ENCODE results near the gene KRT78.
A peak's percentile ranks its signal among the peaks of the same experiment; 100 is the strongest.
"Not testable (repeated sequence)": the region's sequence is repeated elsewhere in the genome, so short reads cannot be mapped to it uniquely, and the experiment has no call there.

KRT78 gene

DNA sequence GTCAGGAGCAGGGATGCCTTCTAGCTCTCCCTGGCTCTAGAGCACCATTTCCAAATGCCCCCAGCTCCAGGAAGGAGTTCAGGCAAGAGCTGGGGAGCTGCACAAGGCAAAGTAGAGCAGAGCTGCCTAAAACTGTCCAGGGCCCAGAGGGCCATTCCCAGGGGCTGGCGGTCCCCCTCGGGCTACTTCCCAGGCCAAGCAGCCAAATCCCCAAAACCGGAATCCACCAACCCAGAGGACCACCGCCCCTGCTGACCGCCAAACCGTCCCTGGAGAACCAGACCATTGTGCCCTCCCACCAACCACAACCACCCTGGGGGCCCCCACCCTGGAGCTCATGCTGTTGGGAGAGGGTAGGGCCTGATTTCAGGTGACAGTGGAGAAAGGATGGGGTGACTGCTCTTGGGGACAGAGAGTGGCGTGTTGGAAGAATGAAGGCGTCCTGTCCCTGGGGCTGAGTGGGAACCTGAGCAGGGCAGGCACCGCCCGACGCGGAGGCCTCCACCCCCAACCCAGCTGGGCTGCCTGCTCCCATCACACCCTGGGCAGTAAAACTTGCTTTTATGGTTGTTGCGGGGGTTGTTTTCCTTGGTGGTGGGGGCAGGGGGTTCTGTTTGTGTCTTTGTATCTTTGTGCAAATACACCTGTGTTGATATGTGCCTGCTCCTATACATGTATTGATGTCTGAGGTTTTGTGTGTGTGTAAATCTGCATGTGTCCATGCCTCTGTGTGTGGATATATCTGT lies 24.0 kb upstream of the KRT78 start:
- no peak for DNase-seq (ENCODE audit: low read depth in 2 of 2)

DNA sequence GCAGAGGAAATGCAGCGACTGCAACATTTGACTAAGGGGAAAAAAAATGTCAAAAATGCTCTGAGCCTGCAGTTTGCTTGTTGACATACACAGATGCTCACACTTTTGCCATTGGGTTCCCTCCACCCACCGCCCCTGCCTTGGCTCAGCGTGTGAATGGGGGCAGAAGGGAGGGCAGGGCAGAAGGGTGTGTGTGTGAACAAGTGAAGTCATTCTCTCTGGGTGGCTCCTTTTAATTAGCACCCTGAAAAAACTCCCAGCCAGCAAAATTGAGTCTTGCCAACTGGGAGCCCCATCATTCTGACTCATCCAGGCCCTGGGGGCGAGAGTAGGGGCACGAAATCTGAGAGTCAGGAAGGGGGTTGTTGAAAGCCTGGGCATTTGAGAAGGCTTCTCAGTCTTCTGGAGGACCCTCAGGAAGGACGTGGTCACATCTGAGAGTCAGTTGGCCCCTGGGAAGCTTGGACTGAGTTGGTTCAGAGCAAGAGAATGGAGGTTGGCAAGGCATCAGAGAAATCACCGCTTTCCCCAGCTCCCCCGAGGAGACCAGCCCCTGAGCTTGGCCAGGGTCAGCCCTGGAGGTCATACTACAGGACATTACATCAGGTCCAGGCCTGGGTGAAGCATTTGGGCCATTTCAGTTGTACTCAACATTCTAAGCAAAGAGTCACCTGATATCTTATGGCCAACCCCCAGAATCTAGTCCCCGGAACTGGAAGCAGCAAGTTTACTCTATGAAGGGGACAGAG lies 22.7 kb upstream of the KRT78 start:
- no peak for DNase-seq (ENCODE audit: low read depth in 2 of 2)

DNA sequence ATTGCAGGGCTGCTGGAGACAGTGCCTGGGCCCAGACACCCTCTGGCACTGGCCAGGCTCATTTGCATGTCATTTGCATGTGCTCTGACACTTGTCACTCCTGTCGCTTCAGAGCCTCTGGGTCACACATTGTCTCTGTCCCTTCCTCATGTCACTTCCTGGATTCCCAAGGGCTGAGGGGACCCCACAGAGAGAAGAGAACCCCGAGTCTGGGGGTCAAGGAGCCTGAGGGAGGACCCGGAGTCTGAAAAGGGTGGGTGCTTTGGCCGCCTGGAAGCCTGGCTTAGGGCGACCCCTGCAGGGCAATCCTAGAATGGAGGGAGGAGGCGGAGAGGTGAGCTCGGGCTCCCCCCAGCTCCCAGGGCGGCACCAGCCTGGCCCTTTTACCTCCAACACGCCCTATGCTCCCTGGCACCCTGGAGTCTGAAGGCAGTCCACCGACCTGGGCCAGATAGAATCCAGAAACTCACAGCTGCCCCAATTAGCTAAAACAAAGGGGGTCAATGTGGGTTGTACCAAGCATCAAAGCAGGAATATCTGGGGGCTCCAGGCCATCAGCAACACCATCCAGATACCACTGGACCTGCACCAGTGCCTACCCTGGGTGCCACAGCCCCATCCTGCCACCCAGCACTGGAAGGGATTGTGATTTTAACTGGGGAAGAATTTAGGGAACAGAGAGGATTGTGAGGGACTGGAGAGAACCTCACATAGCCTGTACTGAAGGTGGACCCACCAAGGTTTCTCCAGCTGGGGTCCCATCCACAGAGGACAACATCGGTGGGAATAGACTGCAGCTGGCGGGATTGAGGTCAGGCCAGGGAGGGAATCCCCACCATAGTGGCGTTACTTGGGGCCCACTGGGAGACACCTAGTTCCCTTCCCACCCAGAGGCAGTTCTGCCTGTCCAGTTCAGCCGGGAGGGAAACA lies 21.8 kb upstream of the KRT78 start:
- peak; percentile 59 to 67 for DNase-seq (ENCODE audit: low read depth in 2 of 2)

DNA sequence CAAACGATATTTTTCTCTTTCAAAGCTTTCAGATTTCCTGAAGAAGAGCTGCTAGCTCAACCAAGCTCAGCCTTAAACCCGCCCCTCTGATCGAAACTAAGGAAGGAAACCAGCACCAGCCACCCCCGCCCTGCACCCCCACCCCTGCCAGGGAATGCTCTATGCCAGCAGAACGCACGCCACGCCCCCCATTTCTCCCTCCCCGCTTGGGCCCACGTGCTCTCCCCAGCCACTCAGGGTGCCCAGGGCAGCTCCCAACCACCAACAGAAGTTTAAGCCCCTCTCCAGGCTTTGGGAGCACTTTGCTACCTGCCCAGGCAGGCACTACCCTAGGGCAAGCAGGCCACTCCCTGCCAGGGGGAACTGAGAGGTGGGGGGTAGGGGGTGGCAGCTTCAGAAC lies 18.8 kb upstream of the KRT78 start:
- peak in 1 of 2 donors; percentile 13 for DNase-seq (ENCODE audit: low read depth in 2 of 2)

DNA sequence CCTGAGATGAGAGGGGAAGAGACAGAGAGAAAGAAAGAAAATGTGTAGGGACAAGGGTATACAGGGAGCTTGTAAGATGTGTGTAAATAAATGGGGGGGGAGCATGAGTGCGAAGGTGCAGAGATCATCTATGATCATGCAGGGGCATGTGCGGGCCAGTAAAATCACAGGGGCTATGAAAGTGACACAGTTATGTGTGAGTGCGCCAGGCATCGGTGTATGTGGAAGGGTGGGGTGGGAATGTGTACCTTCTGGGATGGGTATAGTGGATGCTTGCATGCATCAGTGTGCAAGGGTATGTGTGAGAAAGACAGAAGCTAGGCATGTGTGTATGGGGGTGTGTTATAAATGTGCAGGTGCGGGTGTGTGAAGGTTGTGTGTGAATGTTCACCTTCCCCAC lies 18.4 kb upstream of the KRT78 start:
- no peak for DNase-seq (ENCODE audit: low read depth in 2 of 2)

DNA sequence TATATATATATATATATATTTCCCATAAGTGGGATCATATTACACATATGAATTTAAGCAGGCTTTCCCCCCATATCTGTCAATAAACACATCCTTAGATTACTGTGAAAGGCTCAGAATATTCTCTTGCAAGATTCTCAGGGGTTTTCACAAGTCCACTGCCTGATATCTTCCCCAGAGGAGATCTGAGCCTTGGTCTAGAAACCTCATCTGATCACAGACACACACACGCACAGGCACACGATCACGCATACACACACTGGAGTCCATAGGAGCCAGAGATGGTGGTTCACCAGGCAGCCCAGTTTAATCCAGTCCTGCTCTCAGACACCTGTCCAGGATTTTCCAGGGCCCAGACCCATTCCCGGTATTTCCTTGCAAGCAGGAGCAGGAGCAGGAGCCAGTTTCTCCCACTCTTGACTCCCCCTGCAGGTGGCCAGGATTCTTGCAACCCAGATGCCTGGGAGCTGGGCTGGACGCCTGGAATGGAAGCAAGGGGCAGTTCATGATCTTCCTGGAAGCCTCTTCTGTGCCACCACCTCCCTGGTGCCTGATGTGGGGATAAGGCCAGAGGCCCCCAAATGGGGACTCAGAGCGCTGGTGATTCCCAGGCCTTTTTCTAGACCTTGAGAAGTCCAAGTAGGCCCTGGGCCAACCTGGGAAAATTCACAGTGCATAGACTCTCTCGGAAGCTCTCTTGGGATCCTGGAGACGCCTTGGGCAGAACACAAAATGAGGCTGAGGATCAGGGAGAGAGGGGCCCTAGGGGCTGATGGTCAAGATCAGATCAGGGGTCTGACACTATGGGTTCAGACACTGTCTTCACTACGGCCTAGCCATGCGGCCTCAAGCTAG lies 16.5 kb upstream of the KRT78 start:
- no peak for DNase-seq (ENCODE audit: low read depth in 2 of 2)

DNA sequence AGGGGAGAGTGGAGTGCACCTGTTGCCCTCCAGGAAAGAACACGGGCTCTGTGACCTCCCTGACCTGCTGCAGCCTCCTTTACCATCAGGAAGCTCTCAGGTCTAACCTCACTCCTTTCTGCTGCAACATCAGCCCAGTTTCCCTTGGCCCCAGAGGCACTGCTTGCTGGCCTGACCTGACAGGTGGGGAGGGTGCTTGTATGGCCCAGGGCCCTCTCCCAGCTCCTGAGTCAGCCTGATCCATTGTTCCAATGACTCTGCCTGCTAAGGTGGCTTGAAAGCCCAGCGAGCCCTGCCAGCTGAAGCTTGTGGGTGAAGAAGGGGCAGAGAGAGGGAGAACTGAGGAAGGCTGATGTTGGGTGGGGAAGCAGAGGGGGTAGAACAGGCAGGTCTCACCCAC lies 13.2 kb upstream of the KRT78 start:
- DNase-seq (ENCODE audit: low read depth in 2 of 2): no peak

DNA sequence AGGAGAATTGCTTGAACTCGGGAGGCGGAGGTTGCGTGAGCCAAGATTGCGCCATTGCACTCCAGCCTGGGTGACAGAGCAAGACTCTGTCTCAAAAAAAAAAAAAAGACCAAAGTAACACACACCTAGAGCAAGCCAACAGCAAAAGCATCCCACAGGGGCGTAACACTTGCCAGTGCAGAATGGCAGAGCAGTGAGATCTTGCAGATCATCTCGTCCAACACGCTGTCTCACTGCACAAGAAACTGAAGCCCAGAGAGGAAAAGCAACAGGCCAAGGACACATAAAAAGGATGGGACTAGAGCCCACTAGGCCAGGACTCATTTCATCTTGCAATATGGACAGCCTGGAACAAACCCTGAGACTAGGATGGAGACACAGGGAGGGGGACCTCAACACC lies 12.7 kb upstream of the KRT78 start:
- no peak for DNase-seq (ENCODE audit: low read depth in 2 of 2)

DNA sequence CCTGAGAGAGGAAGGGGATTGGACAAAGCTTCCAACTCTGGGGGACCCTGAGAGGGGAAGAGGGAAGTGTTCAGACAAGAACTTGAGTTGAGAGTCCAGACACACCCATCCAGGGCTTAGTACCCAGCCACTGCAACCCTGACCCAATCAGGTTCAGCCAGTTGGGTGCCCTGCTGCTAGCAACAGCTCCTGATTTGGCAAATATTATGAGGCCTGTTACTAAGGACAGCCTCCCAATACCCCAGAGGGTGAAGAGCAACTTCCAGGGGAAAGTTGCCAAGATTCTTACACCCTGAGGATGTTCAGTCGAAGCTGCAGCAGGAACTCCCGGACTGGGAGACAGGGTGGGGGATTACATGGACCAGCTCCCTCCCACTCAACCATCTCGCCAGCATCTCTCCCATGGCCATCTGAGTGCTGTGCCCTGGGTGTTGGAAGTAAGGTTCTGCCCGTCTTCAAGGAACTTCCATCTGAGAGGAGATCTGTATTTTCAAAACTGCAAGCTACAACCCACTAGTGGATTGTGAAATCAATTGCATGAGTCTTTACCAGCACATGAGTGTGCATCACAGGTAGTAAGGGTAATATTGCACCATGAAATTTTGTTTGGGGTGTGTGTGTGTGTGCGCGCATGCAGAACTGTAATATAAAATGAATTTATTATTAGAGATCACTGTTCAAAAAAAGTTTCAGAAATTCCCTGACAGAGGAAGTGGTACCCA lies 11.5 kb upstream of the KRT78 start:
- no peak for DNase-seq (ENCODE audit: low read depth in 2 of 2)

DNA sequence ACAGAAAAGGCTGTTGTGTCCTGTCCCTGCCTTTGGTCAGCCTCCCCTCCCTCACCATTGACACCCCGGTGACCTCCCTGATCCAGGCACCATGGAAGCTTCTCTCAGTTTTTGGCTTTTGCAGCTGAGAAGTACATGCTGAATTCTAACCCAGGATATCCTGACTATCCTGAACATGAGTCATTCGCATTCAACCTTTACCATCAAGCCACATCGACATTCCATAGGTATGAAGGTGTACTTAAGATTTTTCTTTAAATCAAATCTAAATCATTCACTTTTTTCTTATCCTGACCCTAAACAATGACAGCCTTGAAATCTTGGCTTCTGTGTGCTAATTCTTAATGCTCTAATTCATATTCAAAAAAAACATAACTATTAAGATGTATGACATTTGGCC lies 8.7 kb upstream of the KRT78 start:
- no peak for DNase-seq (ENCODE audit: low read depth in 2 of 2)

DNA sequence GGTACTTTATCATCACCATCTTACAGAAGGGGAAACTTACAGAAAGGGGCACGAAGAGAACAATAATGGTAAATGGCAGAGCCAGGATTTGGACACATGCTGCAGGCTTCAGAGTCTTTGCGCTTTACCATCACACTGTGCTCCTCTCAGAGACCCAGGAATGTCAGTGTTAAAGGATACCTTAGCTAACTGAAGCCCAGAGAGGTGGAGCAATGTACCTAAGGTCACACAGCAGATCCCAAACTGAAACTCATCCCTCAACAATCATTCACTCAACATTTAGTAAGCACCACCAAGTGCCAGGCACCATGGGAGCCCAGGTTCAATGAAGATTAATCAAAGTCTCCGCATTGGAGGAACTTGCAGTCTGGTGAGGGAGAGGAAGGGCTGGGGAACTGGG lies 8.0 kb upstream of the KRT78 start:
- DNase-seq (ENCODE audit: low read depth in 2 of 2): no peak

DNA sequence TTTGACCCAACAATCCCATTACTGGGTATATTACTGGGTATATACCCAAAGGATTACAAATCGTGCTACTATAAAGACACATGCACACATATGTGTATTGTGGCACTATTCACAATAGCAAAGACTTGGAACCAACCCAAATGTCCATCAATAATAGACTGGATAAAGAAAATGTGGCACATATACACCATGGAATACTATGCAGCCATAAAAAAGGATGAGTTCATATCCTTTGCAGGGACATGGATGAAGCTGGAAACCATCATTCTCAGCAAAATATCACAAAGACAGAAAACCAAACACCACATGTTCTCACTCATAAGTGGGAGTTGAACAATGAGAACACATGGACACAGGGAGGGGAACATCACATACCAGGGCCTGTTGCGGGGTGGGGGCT lies 7.3 kb upstream of the KRT78 start:
- not testable (repeated sequence) for DNase-seq (ENCODE audit: low read depth in 2 of 2)

DNA sequence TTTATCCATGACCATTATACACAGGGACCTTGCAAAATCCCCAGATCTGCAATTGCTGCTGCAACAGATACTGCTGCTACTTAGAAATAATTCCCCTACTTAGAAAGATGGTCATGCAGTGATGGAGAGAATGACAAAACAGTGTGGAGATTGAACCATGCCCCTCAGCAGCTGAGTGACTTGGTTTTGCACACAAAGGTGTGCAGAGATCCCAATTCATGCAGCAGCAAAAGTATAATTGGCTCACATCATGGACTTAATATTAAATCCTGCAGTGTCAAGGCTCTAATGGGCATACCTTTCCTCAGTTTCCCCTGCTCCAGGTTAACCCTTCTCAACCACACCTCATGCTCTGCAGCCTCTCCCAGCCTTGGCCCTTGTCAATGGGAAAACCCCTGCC lies 3.0 kb upstream of the KRT78 start:
- no peak for DNase-seq (ENCODE audit: low read depth in 2 of 2)

DNA sequence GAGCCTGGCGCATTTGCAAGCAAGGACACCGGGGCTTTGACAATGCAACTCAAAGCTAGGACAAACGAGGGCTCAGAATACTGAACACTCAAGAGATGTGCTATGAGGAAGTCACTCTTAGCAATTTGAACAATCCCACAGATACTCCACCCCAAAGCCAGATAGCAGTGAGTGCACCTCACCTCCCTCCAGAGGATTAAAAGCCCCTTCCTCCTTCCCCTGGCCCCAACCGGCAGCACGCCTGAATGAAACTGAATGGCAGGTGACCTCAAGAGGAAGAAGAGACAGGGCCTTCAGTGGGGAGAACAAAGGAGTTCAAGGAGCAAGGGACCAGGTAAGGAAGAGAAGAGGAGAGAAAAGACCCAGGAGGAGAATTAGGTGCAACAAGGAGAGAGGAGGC lies 1.9 kb upstream of the KRT78 start:
- DNase-seq (ENCODE audit: low read depth in 2 of 2): no peak

DNA sequence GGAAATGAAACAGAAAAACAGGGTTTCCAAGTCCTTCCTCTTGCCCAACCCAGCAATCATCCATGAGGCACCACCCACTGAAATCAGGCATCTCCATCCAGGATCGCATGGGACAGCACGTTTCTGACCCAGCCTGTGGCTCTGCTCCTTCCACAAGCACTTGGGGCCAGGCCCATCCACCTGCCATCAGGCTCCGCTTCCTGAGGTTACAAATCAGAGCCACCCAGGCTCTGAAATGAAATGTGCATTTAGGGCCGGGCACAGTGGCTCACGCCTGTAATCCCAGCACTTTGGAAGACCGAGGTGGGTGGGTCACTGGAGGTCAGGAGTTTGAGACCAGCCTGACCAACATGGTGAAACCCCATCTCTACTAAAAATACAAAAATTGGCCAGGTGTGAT lies 717 bp upstream of the KRT78 start:
- DNase-seq (ENCODE audit: low read depth in 2 of 2): no peak

DNA sequence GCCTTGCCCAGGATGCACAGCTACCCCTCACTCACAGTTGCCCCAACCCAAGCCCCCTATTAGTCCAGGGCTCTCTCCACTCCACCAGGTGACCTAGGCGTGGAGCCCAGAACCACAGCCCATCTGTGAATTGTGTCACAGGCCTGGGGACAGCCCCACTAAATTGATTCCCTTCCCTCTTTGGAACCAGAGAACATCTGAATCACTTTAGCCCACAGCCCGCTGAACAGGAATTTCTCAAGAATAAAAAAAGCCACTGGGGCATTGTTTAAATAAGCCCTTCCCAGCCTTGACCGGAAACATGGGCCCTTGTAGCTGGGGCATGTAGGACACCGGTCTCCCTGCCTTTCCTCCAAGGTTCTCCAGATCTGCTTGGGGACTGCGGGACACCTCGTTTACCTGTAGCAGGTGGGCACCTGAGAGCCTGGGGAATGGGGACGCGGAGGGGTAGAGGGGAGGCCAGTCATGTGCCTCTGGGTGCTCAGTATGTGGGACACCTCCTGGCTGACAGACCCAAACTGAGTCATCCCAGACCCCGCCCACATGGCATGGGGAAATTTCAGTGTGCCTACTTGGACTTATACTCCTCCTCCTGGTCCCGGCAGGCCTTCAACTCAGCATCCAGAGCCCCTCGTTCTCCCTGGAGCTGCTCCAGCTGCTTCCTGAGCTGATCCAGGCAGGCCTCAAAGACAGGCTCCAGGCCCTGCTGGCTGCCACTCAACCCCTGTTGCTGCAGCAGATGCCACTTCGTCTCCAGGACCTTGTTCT lies 1.3 kb downstream of the KRT78 start:
- DNase-seq (ENCODE audit: low read depth in 2 of 2): no peak

DNA sequence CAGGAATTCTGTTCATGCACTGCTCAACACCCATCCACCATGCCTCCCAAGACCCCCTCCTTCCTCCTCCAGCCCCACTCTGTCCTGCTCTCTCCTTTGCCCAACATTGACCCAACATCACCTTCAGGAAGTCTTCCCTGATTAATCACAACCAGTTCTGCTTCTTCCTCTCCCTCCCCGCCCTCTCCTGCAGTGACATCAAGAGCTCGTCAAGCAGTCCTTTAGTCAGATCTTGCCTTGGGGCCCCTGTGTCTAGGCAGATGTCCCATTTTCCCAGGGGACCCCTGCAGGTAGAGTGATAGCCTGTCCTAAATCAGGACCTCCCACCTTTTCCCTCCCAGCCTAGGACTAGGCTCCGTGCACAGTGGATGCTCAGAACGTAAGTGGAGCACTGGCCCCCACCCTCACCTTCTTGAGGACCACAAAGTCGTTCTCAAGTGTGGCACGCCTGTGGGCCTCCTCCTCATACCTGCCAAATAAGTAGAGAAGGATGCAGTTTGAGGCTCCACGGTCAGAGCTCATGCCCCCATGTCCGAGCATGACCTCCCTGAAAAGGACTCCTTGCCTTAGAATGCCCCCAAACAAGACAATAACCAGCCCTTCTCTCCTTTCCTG lies 2.3 kb downstream of the KRT78 start:
- DNase-seq (ENCODE audit: low read depth in 2 of 2): no peak

DNA sequence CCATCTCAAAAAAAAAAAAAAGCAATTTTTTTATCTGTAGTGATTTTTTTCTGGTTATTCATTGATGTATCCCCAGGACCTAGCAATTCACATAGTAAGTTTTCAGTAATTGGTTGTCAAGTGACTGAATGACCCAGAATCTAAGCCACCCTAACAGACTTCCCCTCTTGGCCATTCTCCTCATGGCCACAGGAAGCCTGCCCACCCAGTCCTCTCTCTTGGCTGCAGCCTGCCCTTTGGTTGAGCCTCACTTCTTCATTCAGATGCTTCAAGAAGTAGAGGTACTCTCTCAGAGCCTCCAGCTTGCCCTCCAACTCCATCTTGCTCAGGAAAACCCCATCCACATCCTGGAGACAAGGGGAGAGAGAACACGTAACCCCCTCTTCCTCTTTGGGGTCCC lies 2.8 kb downstream of the KRT78 start:
- DNase-seq (ENCODE audit: low read depth in 2 of 2): no peak

DNA sequence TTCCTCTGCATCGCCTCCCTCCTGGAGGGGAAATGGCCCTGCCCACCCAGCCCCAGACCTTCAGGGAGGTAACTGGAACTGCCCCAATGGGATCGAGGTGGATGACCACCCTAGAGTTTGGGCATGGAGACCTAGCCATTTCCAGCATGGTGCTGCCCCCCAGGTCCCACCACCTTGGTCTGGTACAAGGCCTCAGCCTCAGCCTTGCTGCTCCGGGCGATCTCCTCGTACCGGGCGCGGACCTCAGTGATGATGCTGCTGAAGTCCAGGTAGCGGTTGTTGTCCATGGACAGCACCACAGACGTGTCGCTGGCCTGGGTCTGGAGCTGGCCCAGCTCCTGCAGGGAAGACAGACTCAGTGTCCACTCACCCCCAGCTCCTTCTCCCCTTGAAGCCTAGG lies 4.4 kb downstream of the KRT78 start:
- no peak for DNase-seq (ENCODE audit: low read depth in 2 of 2)

All from stimulated activated CD4-positive, alpha-beta T cell treated with anti-CD3 and anti-CD28 coated beads, Interleukin-1b, Interleukin-23, amount 100 ng/mL, for 1 hour (primary cell).